ENCODE results near the gene LPGAT1.

The LPGAT1 gene

DNA sequence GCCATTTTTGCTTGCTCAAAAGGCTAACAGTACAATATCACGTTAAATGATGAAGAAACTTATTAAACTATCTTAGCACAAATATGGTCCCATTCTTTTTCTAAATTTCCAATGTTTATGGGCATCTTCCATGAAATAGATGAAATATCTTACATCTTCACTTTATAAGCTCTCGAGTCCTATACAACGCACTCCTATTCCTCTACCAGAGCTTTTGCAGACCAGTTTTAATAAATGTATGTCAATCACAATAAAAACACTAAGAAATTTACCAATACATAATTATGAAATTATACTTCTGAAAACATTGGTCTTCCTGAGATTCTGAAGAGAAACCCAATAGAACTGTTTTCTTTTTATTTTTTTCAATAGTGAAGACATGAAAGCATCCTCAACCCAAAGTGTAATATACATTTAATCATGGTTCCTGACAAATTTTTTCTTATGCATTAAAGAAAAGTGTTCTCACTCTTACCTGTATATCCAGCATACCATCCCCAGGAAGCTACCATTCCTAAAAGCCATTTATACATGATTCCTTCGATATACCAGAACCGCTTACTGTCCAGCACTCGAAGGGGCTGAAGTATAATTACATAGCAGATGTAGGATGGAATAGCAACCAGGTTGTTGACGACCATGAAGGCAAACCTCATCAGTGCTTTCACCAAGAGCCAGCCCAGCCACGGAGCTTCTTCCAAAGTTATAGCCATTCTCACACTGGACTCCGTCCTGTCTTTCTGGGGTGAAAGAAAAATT is 1.8 kb downstream of the LPGAT1 start:
- DNase-seq (ENCODE audit: low read depth in 2 of 3, low spot score in 2 of 3): no peak

DNA sequence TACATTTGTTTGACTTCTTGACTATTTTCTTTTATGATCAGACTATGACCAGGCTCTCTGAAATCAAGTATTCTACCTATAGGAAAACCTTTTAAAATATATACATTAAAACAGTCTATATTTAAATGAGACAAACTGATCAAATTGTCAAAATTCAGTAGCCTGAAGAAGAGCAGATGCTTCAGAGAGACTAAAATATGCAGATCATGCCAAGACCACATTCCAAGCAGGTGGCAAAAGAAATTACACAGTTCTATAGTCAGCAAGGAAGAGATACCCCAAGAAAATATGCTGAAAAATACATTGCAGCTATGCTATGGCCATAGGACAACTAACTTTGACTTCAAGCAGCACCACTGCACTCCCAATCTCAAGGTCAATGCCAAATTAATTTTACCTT is 3.5 kb downstream of the LPGAT1 start:
- DNase-seq (ENCODE audit: low read depth in 2 of 3, low spot score in 2 of 3): no peak

DNA sequence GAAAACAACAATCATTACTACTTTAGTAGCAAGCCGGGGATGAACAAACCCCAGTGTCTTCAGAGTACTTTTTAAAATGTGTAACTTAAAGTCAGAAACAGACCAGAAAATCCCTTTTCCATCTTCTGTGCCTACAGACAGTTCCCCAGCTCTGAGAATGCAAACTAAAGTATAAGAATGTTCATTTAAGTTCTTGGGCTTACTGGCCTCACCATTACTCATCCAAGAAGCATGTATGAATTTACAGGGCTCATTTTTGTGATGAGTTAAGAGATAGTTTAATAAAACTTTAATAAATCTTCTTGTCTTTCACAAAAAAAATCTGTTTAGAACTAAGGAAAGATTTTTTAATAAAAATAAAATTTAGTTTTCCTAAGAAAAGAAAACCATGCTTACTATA is 4.6 kb downstream of the LPGAT1 start:
- DNase-seq (ENCODE audit: low read depth in 2 of 3, low spot score in 2 of 3): no peak

DNA sequence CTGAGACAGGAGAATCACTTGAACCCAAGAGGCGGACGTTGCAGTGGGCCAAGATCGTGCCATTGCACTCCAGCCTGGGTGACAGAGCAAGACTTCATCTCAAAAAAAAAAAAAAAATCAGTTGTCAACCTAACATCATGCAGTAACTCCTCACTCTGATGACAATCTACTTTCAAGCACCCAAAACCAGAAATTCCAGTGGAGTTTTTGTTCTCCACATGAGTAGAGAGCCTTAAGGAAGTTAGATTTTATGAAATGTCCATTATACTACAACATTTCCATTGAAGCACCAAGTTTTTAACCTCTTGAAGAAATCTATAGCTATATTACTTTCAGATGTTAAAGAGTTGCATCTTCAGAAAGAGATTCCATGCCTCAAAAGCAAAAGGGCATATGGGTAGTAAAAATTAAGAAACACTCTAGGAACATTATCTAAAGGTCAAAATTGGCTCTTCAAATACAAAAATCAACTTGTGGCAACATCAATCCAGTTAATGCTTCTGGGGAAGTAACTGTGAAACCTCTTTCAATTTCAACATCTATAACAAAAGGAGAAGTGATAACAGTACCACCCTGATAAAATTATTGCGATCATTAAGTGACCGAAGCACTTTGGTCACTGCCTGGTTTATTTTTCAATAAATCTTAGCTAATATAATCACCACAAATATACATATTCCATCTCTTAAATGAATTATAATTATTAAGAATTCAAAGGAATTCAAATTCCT is 7.7 kb downstream of the LPGAT1 start:
- no peak for DNase-seq (ENCODE audit: low read depth in 2 of 3, low spot score in 2 of 3)

DNA sequence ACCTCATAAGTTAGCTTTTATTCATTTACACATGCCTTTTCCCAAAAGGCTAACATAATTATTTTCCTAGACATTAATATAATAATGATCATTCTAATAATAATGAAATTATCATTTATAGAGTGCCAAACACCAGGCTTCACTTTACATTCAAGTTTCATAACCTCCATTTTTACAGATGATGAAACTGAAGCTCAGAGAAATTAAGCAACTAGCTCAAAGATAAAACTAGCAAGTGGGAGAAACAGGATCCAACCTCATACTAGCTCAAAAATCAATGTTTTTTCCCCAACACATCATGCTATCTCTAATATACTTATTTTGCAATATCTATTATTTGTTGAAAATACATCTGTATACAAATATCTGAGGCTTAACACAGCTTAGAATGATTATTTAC is 14.0 kb downstream of the LPGAT1 start:
- no peak for DNase-seq (ENCODE audit: low read depth in 2 of 3, low spot score in 2 of 3)

DNA sequence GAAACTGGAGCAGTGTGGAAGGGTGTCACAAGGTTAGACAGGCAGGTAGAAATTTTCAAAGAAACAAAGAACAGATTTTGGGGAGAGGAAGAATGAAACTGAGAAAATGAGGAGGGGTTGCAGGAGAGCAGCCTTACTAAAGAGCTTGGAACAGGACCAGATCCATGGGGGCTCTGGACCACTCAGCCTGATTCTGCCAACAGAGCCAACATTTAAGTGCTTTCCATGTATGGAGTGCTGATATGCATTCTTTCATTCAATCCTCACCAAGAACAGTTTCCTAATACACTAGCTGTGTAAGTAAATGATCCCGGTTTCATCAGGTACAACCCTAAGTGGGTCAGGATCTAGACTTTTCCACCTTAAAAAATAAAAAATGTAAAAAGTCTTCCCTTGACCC is 16.2 kb downstream of the LPGAT1 start:
- DNase-seq (ENCODE audit: low read depth in 2 of 3, low spot score in 2 of 3): no peak

DNA sequence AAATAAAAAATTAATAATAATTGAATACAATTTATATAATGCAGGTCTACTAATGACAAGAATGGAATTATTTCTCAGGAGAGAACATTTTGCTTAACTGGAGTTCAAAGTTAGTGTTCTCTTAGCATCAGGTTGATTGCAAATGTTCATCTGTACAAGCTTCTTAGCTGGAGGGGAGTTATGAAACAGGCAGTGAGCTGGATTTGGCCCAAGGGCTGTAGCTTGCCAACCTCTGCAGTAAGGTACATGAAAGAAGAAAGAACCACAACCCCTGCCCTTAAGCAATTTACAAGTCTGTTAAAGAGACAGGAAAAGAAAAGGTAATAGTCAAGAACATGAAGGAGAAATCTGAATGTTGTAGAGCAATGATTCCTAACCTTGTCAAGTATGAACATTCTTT is 17.0 kb downstream of the LPGAT1 start:
- no peak for DNase-seq (ENCODE audit: low read depth in 2 of 3, low spot score in 2 of 3)

DNA sequence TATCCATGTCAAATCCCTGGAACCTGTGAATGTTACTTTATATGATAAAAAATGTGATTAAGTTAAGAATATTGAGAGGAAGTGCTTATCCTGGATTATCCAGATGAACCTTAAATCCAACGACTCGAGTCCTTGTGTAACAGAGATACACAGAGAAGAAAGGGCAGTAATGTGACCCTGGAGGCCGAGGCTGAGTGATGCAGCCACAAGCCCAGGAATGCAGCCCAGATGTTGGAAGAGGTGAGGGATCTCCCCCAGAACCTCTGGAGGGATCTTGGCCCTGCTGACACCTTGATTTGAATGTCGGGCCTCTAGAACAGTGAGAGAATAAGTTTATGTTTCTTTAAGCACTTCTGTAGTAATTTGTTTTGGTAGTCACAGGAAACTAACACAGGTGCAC is 18.0 kb downstream of the LPGAT1 start:
- no peak for DNase-seq (ENCODE audit: low read depth in 2 of 3, low spot score in 2 of 3)

DNA sequence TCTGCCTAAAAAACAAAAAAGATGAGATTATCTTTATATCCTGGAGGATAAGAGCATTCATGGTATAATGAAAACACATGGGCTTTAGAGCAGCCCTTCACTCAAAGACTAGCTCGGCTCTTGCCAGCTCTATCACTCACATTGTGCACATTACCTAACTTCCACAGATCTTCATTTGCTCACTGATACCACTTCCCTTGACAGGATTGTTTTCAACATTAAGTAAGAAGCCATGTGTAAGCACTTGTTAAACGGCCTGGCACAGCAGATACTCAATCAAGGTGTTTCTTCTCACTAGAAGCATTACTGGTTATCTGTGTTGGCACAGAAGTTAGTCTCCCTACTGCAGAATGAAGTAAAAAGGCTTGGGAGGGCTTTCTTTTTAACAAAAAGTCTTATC is 18.7 kb downstream of the LPGAT1 start:
- no peak for DNase-seq (ENCODE audit: low read depth in 2 of 3, low spot score in 2 of 3)

DNA sequence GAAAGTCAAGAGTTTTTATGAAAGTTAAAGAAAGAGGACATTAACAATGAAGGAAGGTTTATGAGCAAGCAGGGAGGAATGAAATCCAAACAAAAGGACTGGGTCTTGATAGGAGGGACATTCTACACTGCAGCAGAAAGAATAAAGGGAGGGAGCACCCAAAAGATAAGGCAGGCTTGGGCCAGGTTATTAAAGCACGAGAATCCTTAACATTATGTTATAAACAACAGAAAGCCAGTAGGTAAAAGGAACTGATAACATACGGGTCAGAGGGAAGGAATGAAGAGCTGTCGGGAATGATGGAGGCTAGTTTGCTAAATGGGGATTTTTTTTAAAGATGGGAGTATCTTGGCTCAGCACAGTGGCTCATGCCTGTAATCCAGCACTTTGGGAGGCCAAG is 19.4 kb downstream of the LPGAT1 start:
- no peak for DNase-seq (ENCODE audit: low read depth in 2 of 3, low spot score in 2 of 3)

DNA sequence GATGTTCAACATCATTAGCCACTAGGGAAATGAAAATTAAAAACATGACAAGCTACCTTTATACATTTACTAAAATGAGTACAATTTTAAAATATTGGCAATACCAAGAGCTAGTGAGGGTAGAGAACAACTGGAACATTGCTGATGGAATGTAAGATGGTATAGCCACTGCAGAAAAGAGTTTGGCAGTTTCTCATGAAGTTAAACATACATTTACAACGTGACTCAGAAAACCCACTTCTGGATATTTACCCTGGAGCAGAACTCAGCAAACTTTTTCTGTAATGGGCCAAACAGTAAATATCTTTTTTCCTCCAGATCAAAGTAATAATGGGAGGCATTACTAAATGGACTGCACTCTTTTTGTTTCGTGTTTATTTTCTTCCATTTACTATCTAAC is 22.1 kb downstream of the LPGAT1 start:
- no peak for DNase-seq (ENCODE audit: low read depth in 2 of 3, low spot score in 2 of 3)

DNA sequence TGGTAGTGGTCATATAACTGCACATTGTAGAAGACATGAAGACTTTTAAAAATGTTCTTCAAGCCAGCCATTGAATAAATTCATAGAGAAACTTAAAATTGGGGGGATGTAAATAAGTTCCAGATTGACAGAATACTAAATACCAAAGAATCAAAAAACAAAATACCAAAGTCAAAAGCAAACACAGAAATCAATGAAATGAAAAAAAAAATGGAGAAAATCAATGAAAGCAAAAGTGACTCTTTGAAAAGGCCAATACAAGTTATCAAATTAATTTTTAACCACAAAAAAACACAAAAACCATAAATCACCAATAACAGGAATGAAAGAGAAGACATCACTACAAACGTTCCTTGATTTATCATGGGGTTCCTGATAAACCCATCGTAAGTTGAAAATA is 25.6 kb downstream of the LPGAT1 start:
- DNase-seq (ENCODE audit: low read depth in 2 of 3, low spot score in 2 of 3): no peak

DNA sequence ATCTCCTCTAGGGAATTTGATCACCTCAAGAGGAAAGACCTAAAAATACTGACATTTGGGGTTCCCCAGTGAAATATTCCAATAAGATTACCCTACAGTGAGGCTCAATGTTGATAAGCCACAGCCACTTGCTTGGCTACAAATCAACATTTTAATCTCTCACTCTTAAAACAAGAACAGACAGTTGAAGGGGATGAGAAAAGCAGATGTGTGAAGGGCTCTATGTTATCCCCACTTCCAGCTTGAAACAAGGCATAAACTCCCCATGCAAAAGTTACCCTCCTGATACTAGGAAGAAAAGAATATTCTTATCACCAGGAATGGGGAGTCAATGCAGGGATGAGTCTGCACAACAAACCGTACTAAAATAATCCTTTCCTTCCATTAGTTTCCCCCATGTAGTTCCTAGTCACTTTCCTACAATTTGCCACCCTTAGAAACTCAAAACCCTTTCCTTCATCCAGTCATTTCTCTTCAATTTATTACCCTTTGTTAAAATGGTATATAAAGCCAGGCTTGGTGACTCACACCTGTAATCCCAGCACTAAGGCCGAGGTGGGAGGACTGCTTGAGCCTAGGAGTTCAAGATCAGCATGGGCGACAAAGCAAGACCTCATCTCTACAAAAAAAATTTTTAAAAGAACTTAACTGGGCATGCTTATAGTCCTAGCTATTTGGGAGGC is 29.5 kb downstream of the LPGAT1 start:
- DNase-seq (ENCODE audit: low read depth in 2 of 3, low spot score in 2 of 3): no peak

DNA sequence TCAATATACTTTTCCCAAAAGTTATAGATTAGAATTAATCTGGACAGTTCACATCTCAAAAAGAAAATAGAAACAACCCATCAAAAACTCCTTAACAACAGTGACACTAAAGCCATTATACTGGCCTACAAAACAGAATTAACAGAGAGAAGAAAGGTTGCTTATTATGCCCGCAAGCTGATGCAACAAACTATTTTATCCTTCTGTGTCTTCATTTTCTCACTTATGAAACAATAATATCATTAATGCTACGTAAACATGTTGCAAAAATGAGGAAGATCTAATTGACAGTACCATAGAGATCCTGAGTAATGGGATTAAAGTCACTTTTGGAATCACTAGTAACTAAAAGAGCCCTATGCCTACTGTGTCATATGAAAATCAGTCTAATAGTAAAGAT is 32.6 kb downstream of the LPGAT1 start:
- no peak for DNase-seq (ENCODE audit: low read depth in 2 of 3, low spot score in 2 of 3)

DNA sequence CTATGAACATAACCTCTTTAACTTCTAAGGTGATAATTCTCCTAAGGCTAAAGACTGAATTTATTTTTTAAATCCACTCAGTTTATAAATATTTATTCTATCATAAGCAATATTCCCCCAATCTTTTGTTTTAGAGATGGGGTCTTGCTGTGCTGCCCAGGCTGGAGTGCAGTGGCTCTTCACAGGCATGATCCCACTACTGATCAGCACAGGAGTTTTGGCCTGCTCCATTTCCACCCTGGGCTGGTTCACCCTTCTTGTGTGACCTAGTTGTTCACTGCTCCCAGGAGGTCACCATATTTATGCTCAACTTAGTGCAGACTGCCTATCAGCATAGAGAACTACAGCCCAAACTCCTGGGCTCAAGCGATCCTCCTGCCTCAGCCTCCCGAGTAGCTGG is 38.6 kb downstream of the LPGAT1 start:
- no peak for DNase-seq (ENCODE audit: low read depth in 2 of 3, low spot score in 2 of 3)

DNA sequence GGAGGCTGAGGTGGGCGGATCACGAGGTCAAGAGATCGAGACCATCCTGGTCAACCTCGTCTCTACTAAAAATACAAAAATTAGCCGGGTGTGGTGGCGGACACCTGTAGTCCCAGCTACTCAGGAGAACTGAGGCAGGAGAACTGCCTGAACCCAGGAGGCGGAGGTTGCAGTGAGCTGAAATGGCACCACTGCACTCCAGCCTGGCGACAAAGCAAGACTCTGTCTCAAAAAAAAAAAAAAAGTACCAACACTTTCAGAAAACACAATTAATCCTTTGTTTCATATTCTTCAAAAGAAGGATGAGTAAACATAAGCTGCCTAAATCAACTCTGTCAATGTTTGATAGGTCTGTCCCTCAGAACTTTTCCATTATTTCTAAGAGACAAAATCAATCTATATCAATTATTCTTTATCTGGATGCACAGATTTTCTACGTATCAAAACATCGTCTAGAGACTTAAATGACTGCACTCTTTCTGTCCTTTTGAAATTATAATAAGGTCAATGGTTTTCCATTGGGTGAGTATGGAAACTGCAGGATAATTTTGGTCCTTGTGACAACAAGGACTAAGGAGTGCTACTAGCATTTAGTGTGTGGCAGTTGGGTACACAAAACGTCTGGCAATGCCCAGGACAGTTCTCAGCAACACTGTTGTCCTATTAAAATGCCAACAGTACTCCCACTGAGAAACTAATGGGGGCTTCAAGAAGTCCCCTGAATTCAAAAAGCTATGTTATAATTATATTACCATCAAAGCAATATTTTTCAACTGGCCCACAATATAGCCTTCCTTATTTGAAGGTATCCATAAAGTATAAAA is 40.7 kb downstream of the LPGAT1 start:
- no peak for DNase-seq (ENCODE audit: low read depth in 2 of 3, low spot score in 2 of 3)

DNA sequence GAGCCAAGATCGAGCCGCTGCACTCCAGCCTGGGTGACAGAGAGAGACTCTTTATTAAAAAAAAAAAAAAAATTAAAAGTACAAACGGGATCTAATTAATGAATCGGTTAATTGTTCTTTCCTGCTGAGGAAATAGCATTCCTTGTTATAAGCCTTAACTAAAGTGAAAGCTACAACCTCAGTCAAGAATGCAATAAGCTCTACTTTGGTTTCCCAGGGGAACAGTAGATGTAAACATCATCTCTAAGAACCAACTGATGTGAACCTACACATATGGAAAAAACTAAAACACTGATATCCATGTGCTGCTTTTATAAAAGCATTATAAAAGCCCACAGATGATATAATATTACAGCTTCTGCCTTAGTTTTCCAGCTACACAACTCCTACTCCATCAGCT is 41.9 kb downstream of the LPGAT1 start:
- DNase-seq (ENCODE audit: low read depth in 2 of 3, low spot score in 2 of 3): no peak

DNA sequence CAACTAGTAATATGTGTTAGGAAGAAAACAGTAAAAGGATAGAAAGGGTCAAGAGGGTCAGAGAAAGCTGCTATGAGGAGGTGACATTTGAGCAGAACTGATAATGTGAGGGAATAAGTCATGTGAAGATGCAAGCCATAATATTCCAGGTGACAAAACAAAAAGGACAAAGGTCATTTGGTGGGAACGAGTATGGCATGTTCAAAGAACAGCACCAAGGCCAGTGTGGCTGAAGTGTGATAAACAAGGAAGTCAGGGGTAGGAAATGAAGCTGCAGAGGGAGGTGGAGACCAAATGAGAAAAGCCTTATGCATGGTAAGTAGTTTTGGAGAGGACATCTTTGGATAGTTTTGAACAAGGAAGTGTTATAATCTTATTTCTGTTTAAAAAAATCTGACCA is 46.7 kb downstream of the LPGAT1 start:
- no peak for DNase-seq (ENCODE audit: low read depth in 2 of 3, low spot score in 2 of 3)

DNA sequence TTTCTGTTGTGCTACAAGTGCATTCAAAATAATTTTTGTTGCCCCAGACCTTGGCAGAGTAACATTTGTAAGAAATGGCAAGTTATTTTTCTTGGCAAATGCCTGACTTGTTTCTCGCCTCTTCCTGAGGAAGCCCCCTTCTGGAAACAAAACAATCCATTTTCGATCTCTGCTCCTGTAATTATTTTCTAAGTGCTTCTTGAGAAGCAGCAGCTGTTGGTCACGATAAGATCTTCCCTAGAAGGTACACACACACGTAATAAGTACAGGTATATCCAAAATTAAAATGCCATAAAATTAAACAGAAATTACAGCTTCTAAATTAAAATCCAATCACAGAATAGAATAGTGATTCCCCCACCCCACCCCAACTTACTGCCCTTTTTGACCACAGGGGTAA is 47.3 kb downstream of the LPGAT1 start:
- no peak for DNase-seq (ENCODE audit: low read depth in 2 of 3, low spot score in 2 of 3)

DNA sequence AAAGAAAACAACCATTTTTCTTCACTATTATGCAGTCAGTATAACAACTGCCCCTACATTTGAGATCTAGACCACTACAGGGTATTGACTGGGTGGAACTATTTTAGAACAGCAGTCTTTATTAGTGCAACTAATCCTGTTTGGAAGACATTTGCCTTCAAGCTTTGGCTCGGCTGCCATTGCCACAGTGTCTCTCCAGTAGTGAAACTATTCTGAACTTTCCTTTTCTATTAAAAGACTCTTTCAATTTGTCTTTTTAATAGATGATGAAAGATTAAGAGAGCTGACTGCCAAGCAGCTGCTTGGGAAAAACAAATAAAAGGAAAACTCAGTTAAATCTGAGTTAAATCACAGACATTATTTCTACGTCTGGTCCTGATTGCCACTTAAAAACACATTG is 49.3 kb downstream of the LPGAT1 start:
- no peak for DNase-seq (ENCODE audit: low read depth in 2 of 3, low spot score in 2 of 3)

DNA sequence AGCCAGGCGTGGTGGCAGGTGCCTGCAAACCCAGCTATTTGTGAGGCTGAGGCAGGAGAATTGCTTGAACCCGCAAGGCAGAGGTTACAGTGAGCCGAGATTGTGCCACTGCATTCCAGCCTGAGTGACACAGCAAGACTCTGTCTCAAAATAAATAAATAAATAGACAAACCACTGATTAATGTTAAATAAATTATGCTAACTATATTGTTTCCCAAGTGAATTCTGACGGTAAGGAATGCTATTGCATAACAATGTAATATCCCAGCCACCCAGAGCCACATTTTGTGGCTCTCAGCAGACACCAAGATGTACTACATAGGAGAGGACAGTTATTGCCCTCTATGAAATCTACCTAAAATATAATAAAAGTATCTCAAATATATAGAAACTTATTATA is 55.4 kb downstream of the LPGAT1 start:
- no peak for DNase-seq (ENCODE audit: low read depth in 2 of 3, low spot score in 2 of 3)

DNA sequence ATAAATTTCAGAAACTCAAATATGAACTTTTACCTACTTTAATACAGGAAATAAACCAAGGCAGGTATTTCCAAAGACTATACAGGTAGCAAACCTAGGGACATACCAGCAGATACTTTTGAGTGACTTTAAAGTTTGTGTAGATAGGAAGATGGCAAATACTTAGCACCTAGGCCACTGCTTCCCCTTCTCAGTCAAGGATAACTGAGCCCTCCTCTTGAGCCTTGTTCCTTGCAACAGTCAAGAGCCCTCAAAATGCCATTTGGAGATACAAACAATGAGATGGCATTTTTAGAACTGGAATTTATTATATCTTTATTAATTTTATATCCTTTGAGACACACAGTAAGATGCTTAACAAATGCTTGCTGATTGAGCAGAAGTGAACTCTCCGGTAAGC is 65.9 kb downstream of the LPGAT1 start:
- no peak for DNase-seq (ENCODE audit: low read depth in 2 of 3, low spot score in 2 of 3)

Measured in activated CD8-positive, alpha-beta memory T cell treated with anti-CD3 and anti-CD28 coated beads for 48 hours (primary cell).